Measurements from ENCODE around the gene TLCD3A.

- no peak for TF ChIP-seq CTCF (IDR thresholded peaks at IDR 0.05)
- TF ChIP-seq POLR2A (IDR thresholded peaks at IDR 0.05), result no peak
These were observed 12.5 kb downstream of the TLCD3A start for GRCh38 chr17:744937-745336.
